H1 (cell line): Measurements from ENCODE around the gene TRIM40. TPM values are rescaled to one million over a fixed set of nuclear protein-coding genes. Genes with fewer than 3 reads are reported as not detected.

Source experiments
- CTCF ChIA-PET: fragments of 300-600 bp; sonication (Branson Sonifier 250); formaldehyde crosslinking; loops from one replicate; lab custom pipeline; 2021; ENCODE audit not compliant: partially characterized antibody; lab: Charles Lee
- POLR2A ChIA-PET: fragments of 300-600 bp; sonication (Branson Sonifier 250); formaldehyde crosslinking; loops from one replicate; lab custom pipeline; 2021; ENCODE audit warnings: inconsistent platforms; ENCODE audit not compliant: partially characterized antibody; lab: Charles Lee
- DNase-seq, 2 experiments: peaks; one replicate each; pipeline versions ENCODE4 v3.0.0 to v3.0.0-alpha.2; 2010 to 2022; ENCODE audit warnings: low spot score in 2 of 2, low read depth in 1 of 2, mixed read lengths in 1 of 2
- FAIRE-seq: peaks from 2 replicates; lab custom pipeline; 2011; peaks lifted over from hg19 to GRCh38; lab: Jason Lieb, UNC
- H2AFZ ChIP-seq: 2 replicates; pipeline ENCODE4 v1.8.1; 2012; ENCODE audit warnings: low read length, inconsistent platforms
- H2AK5ac ChIP-seq: 2 replicates; pipeline ENCODE4 v1.6.1; 2013; ENCODE audit warnings: low read depth, low read length
- H2BK120ac ChIP-seq: replicated peaks from 2 replicates; pipeline ENCODE3; 2013; ENCODE audit warnings: low read depth, low read length, inconsistent platforms
- H2BK12ac ChIP-seq: 2 replicates; pipeline ENCODE4 v1.6.1; 2013; ENCODE audit warnings: low read depth, low read length
- H2BK15ac ChIP-seq: 2 replicates; pipeline ENCODE4 v1.6.1; 2013; ENCODE audit warnings: low read length
- H2BK20ac ChIP-seq: 2 replicates; pipeline ENCODE4 v1.6.1; 2013; ENCODE audit warnings: low read length
- H2BK5ac ChIP-seq: 2 replicates; pipeline ENCODE4 v1.6.1; 2013; ENCODE audit warnings: low read depth, low read length
- H3K14ac ChIP-seq: 2 replicates; pipeline ENCODE4 v1.6.1; 2013; ENCODE audit warnings: inconsistent platforms; ENCODE audit not compliant: insufficient read length
- H3K18ac ChIP-seq: 2 replicates; pipeline ENCODE4 v1.6.1; 2013; ENCODE audit warnings: low read length; ENCODE audit errors: extremely low read depth
- H3K23ac ChIP-seq: 2 replicates; pipeline ENCODE4 v1.6.1; 2013; ENCODE audit warnings: inconsistent platforms; ENCODE audit not compliant: insufficient read length
- H3K23me2 ChIP-seq: 2 replicates; pipeline ENCODE4 v1.6.1; 2013; ENCODE audit warnings: low read depth, low read length
- H3K27ac ChIP-seq: 2 replicates; pipeline ENCODE4 v1.6.1; 2011; ENCODE audit warnings: low read depth, low read length, inconsistent platforms
- H3K27me3 ChIP-seq, 4 experiments: replicated peaks in 1 of 4; 1 replicate in 1 of 4; 2 replicates in 3 of 4; pipeline versions ENCODE4 v1.6.1 to v1.8.1; 2011 to 2013; ENCODE audit warnings: low read length in 3 of 4, mild to moderate bottlenecking in 3 of 4, inconsistent platforms in 2 of 4, mixed read lengths in 2 of 4, moderate library complexity in 1 of 4; ENCODE audit not compliant: control insufficient read depth in 3 of 4, insufficient read depth in 3 of 4; ENCODE audit errors: extremely low read depth in 1 of 4
- H3K36me3 ChIP-seq, 4 experiments: 2 replicates each; pipeline versions ENCODE4 v1.6.1 to v1.8.1; 2011 to 2013; ENCODE audit warnings: mild to moderate bottlenecking in 4 of 4, low read length in 3 of 4, moderate library complexity in 2 of 4, control low read depth in 1 of 4, inconsistent platforms in 1 of 4; ENCODE audit not compliant: insufficient read depth in 4 of 4, control insufficient read depth in 2 of 4
- H3K4ac ChIP-seq: replicated peaks from 2 replicates; pipeline ENCODE3; 2013; ENCODE audit warnings: low read length, low read depth, mixed read lengths, inconsistent platforms; ENCODE audit not compliant: insufficient read length
- H3K4me1 ChIP-seq, 4 experiments: replicated peaks in 1 of 4; 1 replicate in 1 of 4; 2 replicates in 3 of 4; pipeline versions ENCODE4 v1.6.1 to v1.8.1; 2011 to 2013; ENCODE audit warnings: low read length in 3 of 4, inconsistent platforms in 2 of 4, mixed read lengths in 1 of 4; ENCODE audit not compliant: insufficient read depth in 4 of 4, control insufficient read depth in 3 of 4
- H3K4me2 ChIP-seq, 2 experiments: 2 replicates each; pipeline versions ENCODE4 v1.6.1 to v1.8.1; 2011 to 2013; ENCODE audit warnings: low read depth in 2 of 2, low read length in 2 of 2, control low read depth in 1 of 2, inconsistent platforms in 1 of 2, mild to moderate bottlenecking in 1 of 2; ENCODE audit not compliant: insufficient read depth in 1 of 2
- H3K4me3 ChIP-seq, 4 experiments: fragments of 200-600, 300-600 bp in 1 of 4; sonication (generic), shearing (Covaris generic), sonication (Bioruptor Twin) in 1 of 4; 2 replicates each; pipeline versions ENCODE4 v1.5.1 to v1.8.1; 2011 to 2016; ENCODE audit warnings: low read length in 4 of 4, low read depth in 3 of 4, control low read depth in 2 of 4, inconsistent platforms in 2 of 4, mild to moderate bottlenecking in 2 of 4, mixed read lengths in 1 of 4, moderate library complexity in 1 of 4; ENCODE audit not compliant: insufficient read depth in 2 of 4; ENCODE audit errors: extremely low read depth in 1 of 4
- H3K56ac ChIP-seq: replicated peaks from 2 replicates; pipeline ENCODE3; 2013; ENCODE audit warnings: low read depth, mild to moderate bottlenecking, mixed read lengths, low read length, inconsistent platforms; ENCODE audit not compliant: insufficient read length
- H3K79me1 ChIP-seq: 2 replicates; pipeline ENCODE4 v1.6.1; 2013; ENCODE audit warnings: low read depth, low read length, control low read depth
- H3K79me2 ChIP-seq, 2 experiments: 2 replicates each; pipeline versions ENCODE4 v1.6.1 to v1.8.1; 2012 to 2013; ENCODE audit warnings: low read length in 2 of 2, mild to moderate bottlenecking in 2 of 2, inconsistent platforms in 1 of 2; ENCODE audit not compliant: insufficient read depth in 2 of 2, control insufficient read depth in 1 of 2
- H3K9ac ChIP-seq, 4 experiments: replicated peaks in 1 of 4; 1 replicate in 1 of 4; 2 replicates in 3 of 4; pipeline versions ENCODE4 v1.6.1 to v1.8.1; 2011 to 2013; ENCODE audit warnings: low read depth in 3 of 4, low read length in 3 of 4, control low read depth in 2 of 4, mild to moderate bottlenecking in 2 of 4, moderate library complexity in 2 of 4, inconsistent platforms in 1 of 4; ENCODE audit errors: extremely low read depth in 1 of 4
- H3K9me3 ChIP-seq, 2 experiments: 2 replicates each; pipeline versions ENCODE4 v1.6.1 to v1.8.1; 2012 to 2013; ENCODE audit warnings: mild to moderate bottlenecking in 2 of 2, moderate library complexity in 2 of 2, control low read depth in 1 of 2, inconsistent platforms in 1 of 2, low read depth in 1 of 2, low read length in 1 of 2, mixed read lengths in 1 of 2; ENCODE audit not compliant: insufficient read depth in 2 of 2
- H4K20me1 ChIP-seq, 2 experiments: replicated peaks in 1 of 2; 2 replicates each; pipeline versions ENCODE3 to v1.8.1; 2011 to 2013; ENCODE audit warnings: inconsistent platforms in 2 of 2, low read length in 2 of 2, mild to moderate bottlenecking in 1 of 2; ENCODE audit not compliant: insufficient read depth in 2 of 2, control insufficient read depth in 1 of 2
- H4K5ac ChIP-seq: 2 replicates; pipeline ENCODE4 v1.6.1; 2013; ENCODE audit warnings: low read length, low read depth, mixed read lengths, inconsistent platforms; ENCODE audit not compliant: insufficient read length
- H4K8ac ChIP-seq: 2 replicates; pipeline ENCODE4 v1.8.0; 2013; ENCODE audit warnings: mild to moderate bottlenecking, moderate library complexity, low read length, inconsistent platforms; ENCODE audit not compliant: insufficient read depth; ENCODE audit errors: extremely low read depth
- H4K91ac ChIP-seq: replicated peaks from 2 replicates; pipeline ENCODE3; 2013; ENCODE audit warnings: low read length, mixed read lengths, inconsistent platforms; ENCODE audit not compliant: insufficient read length
- BACH1 ChIP-seq: IDR thresholded peaks from 2 replicates; pipeline ENCODE4 v1.6.1; 2012; ENCODE audit warnings: low read length, improper control_type of control experiment
- BCL11A ChIP-seq, 2 experiments: IDR thresholded peaks; one replicate each; pipeline ENCODE4 v1.6.1; 2011; ENCODE audit warnings: low read depth in 2 of 2, low read length in 2 of 2, mild to moderate bottlenecking in 2 of 2
- CTCF ChIP-seq, 3 experiments: IDR thresholded peaks; 1 replicate in 2 of 3; 2 replicates in 1 of 3; pipeline versions ENCODE4 v1.5.1 to v1.6.1; 2011; ENCODE audit warnings: low read length in 3 of 3, mild to moderate bottlenecking in 3 of 3, inconsistent platforms in 2 of 3, low read depth in 1 of 3, moderate library complexity in 1 of 3; ENCODE audit not compliant: insufficient read depth in 1 of 3; ENCODE audit errors: control extremely low read depth in 1 of 3
- GTF2F1 ChIP-seq: IDR thresholded peaks from 2 replicates; pipeline ENCODE4 v1.6.1; 2012; ENCODE audit warnings: low read depth, low read length, improper control_type of control experiment, borderline replicate concordance
- HDAC2 ChIP-seq, 2 experiments: fragments of 300-600 bp in 1 of 2; sonication (generic) in 1 of 2; IDR thresholded peaks; 2 replicates each; pipeline ENCODE4 v1.6.1; 2011 to 2012; ENCODE audit warnings: low read depth in 2 of 2, low read length in 2 of 2, mild to moderate bottlenecking in 2 of 2, moderate library complexity in 2 of 2, borderline replicate concordance in 1 of 2, inconsistent platforms in 1 of 2
- JUN ChIP-seq: IDR thresholded peaks from 2 replicates; pipeline ENCODE4 v1.6.1; 2011; ENCODE audit warnings: low read depth, mild to moderate bottlenecking, improper control_type of control experiment, low read length
- NRF1 ChIP-seq: IDR thresholded peaks from 2 replicates; pipeline ENCODE4 v1.6.1; 2011; ENCODE audit warnings: mild to moderate bottlenecking, low read depth, low read length, improper control_type of control experiment
- RAD21 ChIP-seq, 2 experiments: IDR thresholded peaks in 1 of 2; conservative IDR thresholded peaks in 1 of 2; 2 replicates each; pipeline ENCODE4 v1.6.1; 2011; ENCODE audit warnings: low read depth in 2 of 2, low read length in 2 of 2, improper control_type of control experiment in 1 of 2, inconsistent platforms in 1 of 2, mild to moderate bottlenecking in 1 of 2, moderate library complexity in 1 of 2
- SP2 ChIP-seq: IDR thresholded peaks from 2 replicates; pipeline ENCODE4 v1.6.1; 2012; ENCODE audit warnings: mild to moderate bottlenecking, low read length, inconsistent platforms
- TCF12 ChIP-seq: IDR thresholded peaks from 2 replicates; pipeline ENCODE4 v1.6.1; 2011; ENCODE audit warnings: low read depth, mild to moderate bottlenecking, low read length
- ZNF274 ChIP-seq: IDR thresholded peaks from 2 replicates; pipeline ENCODE4 v1.7.0; 2012; ENCODE audit warnings: low read length, borderline replicate concordance; ENCODE audit errors: extremely low read depth
- WGBS, 2 experiments: shearing (Covaris generic) in 1 of 2; methylation state at CpG; one replicate each; pipeline versions ENCODE4 v1.1.6 to v1.1.7; 2013 to 2015; ENCODE audit warnings: low lambda C conversion rate in 2 of 2, mixed read lengths in 2 of 2, inconsistent platforms in 1 of 2, low coverage in 1 of 2, missing lambda C conversion rate in 1 of 2; ENCODE audit not compliant: insufficient replicate concordance in 2 of 2, insufficient coverage in 1 of 2, insufficient read length in 1 of 2; ENCODE audit errors: extremely low coverage in 1 of 2, missing lambda C conversion rate in 1 of 2; 5-methylcytosine and 5-hydroxymethylcytosine counted together
- polyA plus RNA-seq, 7 experiments: library from polyadenylated mRNA; depleted of rRNA in 3 of 7; stranded (reverse) in 5 of 7; unstranded in 2 of 7; fragments of >200 nt in 5 of 7; fragments of 200-250 nt in 2 of 7; gene quantifications; 1 replicate in 5 of 7; 2 replicates in 1 of 7; 4 replicates in 1 of 7; pipeline versions ENCODE4 v1.2.1 to v1.2.3, GENCODE V29; 2011 to 2013; ENCODE audit warnings: missing spikeins in 2 of 7, mixed read lengths in 2 of 7
- total RNA-seq: library from RNA; stranded (reverse); fragmentation: NEBNext Ultra II Directional; extraction: Animal tissue kit (Norgen Biotek cat#: 25700); gene quantifications from 2 replicates; pipeline ENCODE4 v1.2.1, GENCODE V29; 2021

The TRIM40 gene
- total and polyA plus RNA-seq, 2 of the 8 experiments (the other 6 are each of a cell fraction or from before 2014, with no cell fraction given), result not detected

GRCh38 chr6:30104661-30105060 lies 31.3 kb upstream of the TRIM40 start:
- H3K14ac ChIP-seq, result no peak overlapping the region
- H3K9me3 ChIP-seq, result no peaks in the 10 kb centered on the region
- H3K4ac ChIP-seq, result no peak overlapping the region
- H4K8ac ChIP-seq, result no peak overlapping the region
- no peak overlapping the region for H3K4me2 ChIP-seq
- no peak overlapping the region for H4K91ac ChIP-seq
- H2BK20ac ChIP-seq, result no peak overlapping the region
- H4K5ac ChIP-seq, result no peak overlapping the region
- H3K23ac ChIP-seq, result no peak overlapping the region
- no peak overlapping the region for H3K18ac ChIP-seq
- H4K20me1 ChIP-seq, result no peaks in the 10 kb centered on the region
- no peak overlapping the region for H2BK120ac ChIP-seq
- ChIA-PET POLR2A (interaction anchor here (1.5 to 2.8 kb wide), 3 partner anchors 22 to 43 kb away, joined by 3 to 17 read pairs (median 6); no protein-coding TSS in a partner anchor), CTCF (interaction anchor here (0.9 to 7.2 kb wide), 19 partner anchors 8 to 293 kb away, joined by 3 to 166 read pairs (median 7); partner anchors contain the start of genes RNF39, TRIM31 and TRIM40)
- H3K79me2 ChIP-seq, result no peaks in the 10 kb centered on the region
- H2BK5ac ChIP-seq, result no peak overlapping the region
- DNase-seq (no peak), FAIRE-seq (no peak)
- H2BK15ac ChIP-seq, result no peak overlapping the region
- H2AK5ac ChIP-seq, result no peak overlapping the region
- H3K79me1 ChIP-seq, result no peaks in the 10 kb centered on the region
- H2AFZ ChIP-seq, result no peak overlapping the region
- H3K27me3 ChIP-seq, result peaks cover 25 to 49% (median 44%) of the 10 kb centered on the region in 4 experiments
- no peak overlapping the region for H3K9ac ChIP-seq
- 71% methylated on average over 2 of the region's 2 CpGs; no CpG with 5 or more reads in 1 of the 2 experiments for WGBS, 2 experiments
- H3K23me2 ChIP-seq, result peaks cover 10% of the 10 kb centered on the region
- no peak overlapping the region for H3K56ac ChIP-seq
- H2BK12ac ChIP-seq, result no peak overlapping the region
- H3K4me3 ChIP-seq, result no peak overlapping the region
- no peak overlapping the region for H3K27ac ChIP-seq
- H3K4me1 ChIP-seq, result peaks cover 3 to 15% (median 9%) of the 10 kb centered on the region in 4 experiments; a peak in 6 of 7 replicates
- no peaks in the 10 kb centered on the region for H3K36me3 ChIP-seq
- no peak for TF ChIP-seq BCL11A (IDR thresholded peaks at IDR 0.05; ENCODE audit: low read depth in 2 of 2, low read length in 2 of 2)
- TF ChIP-seq TCF12, result no peak
- no peak for TF ChIP-seq GTF2F1
- TF ChIP-seq NRF1, result no peak
- peak; percentile 23 to 31 (median 31); a peak in 3 of 4 replicates for TF ChIP-seq CTCF (IDR thresholded peaks at IDR 0.05; ENCODE audit: control extremely low read depth in 1 of 3, insufficient read depth in 1 of 3, low read depth in 1 of 3, low read length in 3 of 3)
- TF ChIP-seq JUN, result no peak
- no peak for TF ChIP-seq ZNF274
- no peak for TF ChIP-seq HDAC2 (IDR thresholded peaks at IDR 0.05; ENCODE audit: borderline replicate concordance in 1 of 2, low read depth in 2 of 2, low read length in 2 of 2)
- TF ChIP-seq RAD21 (IDR thresholded peaks at IDR 0.05 in 1 of 2, conservative IDR thresholded peaks at IDR 0.05 in 1 of 2; ENCODE audit: low read depth in 2 of 2, low read length in 2 of 2), result peak; percentile 18 to 21; a peak in 1 of 4 replicates
- TF ChIP-seq SP2, result no peak
- TF ChIP-seq BACH1, result no peak
